GM06990 (cell line): Measurements from ENCODE around the gene GNAS-AS1.

Experiments used
- DNase-seq: peaks from one replicate; pipeline ENCODE4 v3.0.0-alpha.2; 2011; ENCODE audit not compliant: insufficient read length; ENCODE audit errors: extremely low read depth
- H3K27me3 ChIP-seq: replicated peaks from 2 replicates; pipeline ENCODE4 v1.6.0; 2011; ENCODE audit warnings: low read length; ENCODE audit not compliant: control insufficient read depth, insufficient read depth
- H3K36me3 ChIP-seq: 2 replicates; pipeline ENCODE4 v1.5.1; 2011; ENCODE audit warnings: low read length; ENCODE audit not compliant: control insufficient read depth, insufficient read depth
- H3K4me3 ChIP-seq: replicated peaks from 2 replicates; pipeline ENCODE4 v1.5.1; 2011; ENCODE audit warnings: low read depth, mild to moderate bottlenecking, control low read depth, low read length
- CTCF ChIP-seq: IDR thresholded peaks from 2 replicates; pipeline ENCODE4 v1.5.1; 2011; ENCODE audit warnings: low read length, control low read depth, mild to moderate bottlenecking, inconsistent platforms; ENCODE audit not compliant: insufficient read depth, poor library complexity, severe bottlenecking

Gene GNAS-AS1

GRCh38 chr20:58877050-58877975 lies 26.6 kb upstream of the GNAS-AS1 start:
- DNase-seq: no peak
- no peak for TF ChIP-seq CTCF
- no peaks in the 10 kb centered on the region for H3K27me3 ChIP-seq

DNA sequence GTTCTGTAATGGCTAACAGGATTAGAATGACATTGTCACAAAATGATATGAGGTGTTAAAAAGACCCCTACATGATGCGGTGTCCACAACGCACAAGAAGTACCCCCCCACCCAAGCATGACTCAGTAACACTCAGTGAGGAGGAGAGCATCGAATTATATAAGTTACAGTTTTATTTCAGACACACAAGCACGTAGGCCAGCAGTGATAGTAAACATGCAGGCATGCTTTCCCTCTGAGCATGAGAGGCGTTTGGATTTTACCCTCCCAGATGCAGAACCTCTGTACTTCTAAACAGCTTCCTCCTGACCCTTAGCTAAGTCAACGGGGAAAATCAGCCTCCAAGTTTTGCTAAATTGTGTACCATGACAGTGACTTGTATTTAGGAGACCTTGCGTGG lies 25.7 kb upstream of the GNAS-AS1 start:
- no peak for DNase-seq
- Histone ChIP-seq H3K36me3 (no peaks in the 10 kb centered on the region), H3K4me3 (no peak overlapping the region), H3K27me3 (no peaks in the 10 kb centered on the region)
- no peak for TF ChIP-seq CTCF

More at GRCh38 chr20:58877050-58877975, 26.6 kb upstream of the GNAS-AS1 start:
- no peak overlapping the region for H3K4me3 ChIP-seq
- H3K36me3 ChIP-seq: no peaks in the 10 kb centered on the region

DNA sequence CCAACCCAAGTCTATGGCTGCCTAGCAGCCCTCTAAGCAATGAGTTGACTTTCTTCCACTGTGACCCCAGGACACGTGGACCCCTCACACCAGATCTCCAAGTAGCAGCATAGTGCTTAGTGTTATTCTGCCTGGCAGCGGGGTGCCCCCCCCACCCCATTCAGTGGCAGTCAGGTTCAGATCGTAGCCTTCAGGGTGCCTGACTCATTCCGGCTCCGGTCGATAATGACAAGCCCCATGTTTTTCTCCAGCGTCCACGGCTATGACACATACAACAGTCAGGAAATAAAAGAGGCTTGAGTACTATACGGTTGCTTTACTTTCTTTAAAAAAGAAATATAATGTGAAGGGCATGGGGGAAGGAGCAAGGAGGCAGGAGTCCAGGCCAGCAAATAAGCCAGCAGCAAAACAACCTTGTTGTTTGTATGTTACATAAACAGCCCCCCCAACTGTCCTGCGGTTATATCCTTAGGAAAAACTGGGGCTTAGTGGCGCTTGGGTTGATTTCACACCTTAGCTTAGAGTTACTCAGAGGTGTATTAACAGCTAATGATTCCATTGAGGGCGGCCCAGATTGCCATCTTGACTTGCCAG lies 24.9 kb upstream of the GNAS-AS1 start:
- Histone ChIP-seq H3K27me3 (no peaks in the 10 kb centered on the region), H3K36me3 (no peaks in the 10 kb centered on the region), H3K4me3 (no peak overlapping the region)
- DNase-seq: no peak
- TF ChIP-seq CTCF: no peak

- DNase-seq: no peak
- no peak for TF ChIP-seq CTCF
These were observed 24.4 kb upstream of the GNAS-AS1 start for GRCh38 chr20:58875111-58875510.

GRCh38 chr20:58874469-58874868 lies 23.8 kb upstream of the GNAS-AS1 start:
- no peak for DNase-seq
- Histone ChIP-seq H3K36me3 (no peaks in the 10 kb centered on the region), H3K4me3 (no peak overlapping the region), H3K27me3 (no peaks in the 10 kb centered on the region)
- no peak for TF ChIP-seq CTCF

More at GRCh38 chr20:58875111-58875510, 24.4 kb upstream of the GNAS-AS1 start:
- Histone ChIP-seq H3K4me3 (no peak overlapping the region), H3K27me3 (no peaks in the 10 kb centered on the region), H3K36me3 (no peaks in the 10 kb centered on the region)
